GM21786 (cell line): ENCODE data around the gene MYL7.
"Not testable (repeated sequence)": the region's sequence is repeated elsewhere in the genome, so short reads cannot be mapped to it uniquely, and the experiment has no call there.

Experiments
- ATAC-seq: cut with Tn5 transposase; IDR thresholded peaks from one replicate; pipeline ENCODE4 v1.9.1; 2021; ENCODE audit not compliant: unreplicated experiment

MYL7 gene

DNA sequence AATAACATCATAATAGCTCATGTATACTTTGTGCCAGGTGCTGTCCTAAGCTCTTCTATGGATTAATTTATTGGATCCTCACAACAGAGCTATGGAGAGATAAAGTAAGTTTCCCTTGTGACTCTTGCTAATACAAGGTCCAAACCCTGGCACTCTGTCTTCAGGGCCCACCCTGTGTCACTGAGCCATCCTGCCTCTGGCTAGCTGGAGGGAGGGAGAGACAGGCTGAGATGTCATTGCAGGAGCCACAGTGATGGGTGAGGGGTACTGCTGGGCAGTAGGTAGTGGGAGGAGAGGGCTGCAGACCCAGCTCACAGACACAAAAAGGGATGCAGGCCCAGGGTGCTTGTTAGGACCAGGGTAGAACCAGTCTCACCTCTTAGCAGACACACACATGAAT lies 31.2 kb upstream of the MYL7 start:
- ATAC-seq: no peak

DNA sequence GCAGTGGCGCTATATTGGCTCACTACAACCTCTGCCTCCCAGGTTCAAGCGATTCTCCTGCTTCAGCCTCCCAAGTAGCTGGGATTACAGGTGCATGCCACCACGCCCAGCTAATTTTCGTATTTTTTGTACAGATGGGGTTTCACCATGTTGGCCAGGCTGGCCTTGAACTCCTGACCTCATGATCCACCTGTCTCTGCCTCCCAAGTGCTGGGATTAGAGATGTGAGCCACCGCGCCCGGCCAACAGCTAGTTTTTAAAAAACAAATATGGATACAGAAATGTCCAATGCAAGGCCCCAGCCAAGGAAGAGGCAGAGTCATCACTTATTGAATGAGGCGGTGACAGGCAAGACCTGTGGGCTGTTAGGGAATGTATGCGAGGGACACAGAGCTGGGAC lies 30.8 kb upstream of the MYL7 start:
- not testable (repeated sequence) for ATAC-seq

GRCh38 chr7:44167920-44168319 lies 26.8 kb upstream of the MYL7 start:
- ATAC-seq: no peak

- ATAC-seq: no peak
Observed at GRCh38 chr7:44163591-44163990, 22.5 kb upstream of the MYL7 start.

DNA sequence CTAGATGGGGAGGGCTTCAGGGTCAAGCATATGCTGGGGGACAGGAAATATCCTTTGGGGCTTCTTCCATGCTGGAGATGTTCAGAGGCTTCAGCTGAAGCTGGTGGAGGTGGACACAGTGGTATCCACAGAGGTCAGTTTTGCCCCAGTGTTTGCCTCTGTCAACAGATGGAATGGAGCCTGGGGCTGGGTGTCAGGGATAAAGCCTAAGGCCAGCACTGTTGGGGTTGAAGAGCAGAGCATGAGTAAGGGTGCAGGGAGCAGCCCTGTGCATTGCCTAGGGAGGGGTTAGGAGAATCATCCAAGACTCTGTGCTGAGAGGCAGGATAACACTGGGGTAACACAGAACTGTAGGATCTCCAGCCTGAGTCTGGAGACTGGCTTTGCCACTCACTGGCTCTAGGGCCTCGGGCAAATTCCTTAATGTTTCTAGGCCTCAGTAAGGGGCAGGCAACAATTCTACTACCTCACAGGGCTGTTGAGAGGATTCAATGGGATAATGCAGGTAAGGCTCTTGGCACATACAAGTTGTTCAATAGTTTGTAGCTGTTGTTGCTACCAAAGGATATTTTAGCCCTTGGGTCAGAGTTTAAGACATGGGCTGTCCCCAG lies 21.8 kb upstream of the MYL7 start:
- no peak for ATAC-seq

DNA sequence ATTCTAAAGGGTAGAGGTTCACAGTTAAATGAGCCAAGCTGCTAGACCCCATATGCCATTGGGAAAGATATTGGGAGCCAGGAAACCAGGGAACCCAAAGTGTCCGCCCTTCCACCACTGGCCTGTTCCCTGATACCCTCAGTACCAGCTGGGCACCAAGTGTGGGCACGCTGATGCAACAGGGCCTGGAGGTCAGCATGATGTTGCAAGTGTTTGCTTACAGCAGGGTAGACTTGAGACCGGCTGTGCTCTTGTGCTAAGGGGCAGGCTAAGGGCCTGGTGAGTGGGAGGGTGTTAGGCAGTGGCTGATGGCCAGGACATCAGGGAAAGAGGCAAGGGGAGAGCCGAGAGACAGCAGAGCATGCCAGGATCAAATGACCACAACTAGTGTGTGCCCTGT lies 21.0 kb upstream of the MYL7 start:
- no peak for ATAC-seq

GRCh38 chr7:44161371-44161770 lies 20.2 kb upstream of the MYL7 start:
- ATAC-seq: no peak

DNA sequence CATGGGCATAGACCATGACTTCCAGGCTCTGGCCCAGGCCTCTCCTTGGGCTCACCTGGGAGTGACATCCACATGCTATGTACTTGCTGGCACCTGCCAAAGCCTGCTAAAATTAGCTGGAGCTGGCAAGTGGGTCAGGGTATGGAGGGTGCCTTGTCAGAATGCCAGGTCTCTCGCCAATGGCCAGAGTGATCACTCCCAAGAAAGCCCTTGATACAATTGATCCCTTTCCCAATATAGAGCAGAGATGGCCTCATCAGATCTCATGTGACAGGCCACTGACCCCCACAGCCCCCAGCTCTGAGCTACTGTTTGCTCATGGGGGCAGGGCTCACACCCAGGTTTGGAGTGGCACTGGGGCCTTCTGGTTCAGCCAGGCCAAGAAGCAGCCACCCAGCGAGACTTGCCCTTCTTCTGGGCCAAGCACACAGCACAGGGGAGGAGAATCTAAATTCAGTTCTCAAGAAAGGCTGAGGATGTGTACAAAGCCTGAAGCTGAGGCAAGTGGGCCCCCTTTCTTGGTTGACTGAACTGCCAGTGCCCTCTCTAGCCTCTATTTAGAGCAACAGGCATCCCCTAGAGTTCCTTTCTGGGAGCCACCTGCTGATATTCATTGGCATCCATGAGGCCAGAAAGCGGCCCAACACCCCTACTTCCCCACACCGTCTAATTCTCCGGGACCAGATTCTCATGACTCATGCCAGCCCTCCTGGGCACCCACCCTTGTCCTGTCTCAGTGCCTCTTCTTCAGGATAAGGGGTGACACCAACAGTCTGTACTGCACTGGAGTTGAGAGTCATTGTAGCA lies 18.9 kb upstream of the MYL7 start:
- no peak for ATAC-seq

DNA sequence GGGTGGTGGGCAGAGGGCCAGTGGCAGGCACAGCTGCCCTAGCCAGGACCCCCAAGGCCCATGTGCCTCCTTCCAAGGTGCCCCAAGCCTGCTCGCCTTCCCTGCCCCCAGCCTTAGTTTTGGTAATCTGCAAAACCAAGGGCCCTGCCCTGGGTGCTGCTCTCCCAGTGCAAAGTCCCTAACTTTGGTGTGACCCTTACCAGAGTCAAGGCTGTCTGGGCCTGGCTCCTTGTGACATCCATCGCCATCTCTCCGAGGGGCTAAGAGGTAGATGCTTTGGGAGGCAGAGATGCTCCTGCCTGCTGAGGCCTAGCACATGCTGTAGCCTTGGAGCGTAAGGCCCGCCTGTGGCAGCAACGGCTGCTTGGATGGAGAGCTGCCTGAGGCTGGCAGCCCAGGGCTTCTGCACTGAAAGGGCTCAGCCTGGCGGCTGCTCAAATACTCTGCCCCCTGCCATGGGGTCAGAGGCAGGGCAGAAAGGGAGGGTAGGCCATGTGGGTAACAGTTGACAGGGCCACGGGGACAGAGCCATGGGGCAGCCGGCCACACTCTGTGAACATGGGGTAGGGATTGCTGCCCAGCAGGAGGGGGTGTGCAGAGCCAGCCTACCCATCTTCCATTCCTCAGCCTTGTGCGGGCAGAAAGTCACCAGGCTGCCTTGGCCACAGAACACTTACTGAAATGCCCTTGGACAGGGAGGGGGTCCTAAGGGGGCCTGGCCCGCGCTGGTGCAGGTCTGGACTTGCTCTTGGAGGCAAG lies 17.9 kb upstream of the MYL7 start:
- ATAC-seq: no peak

DNA sequence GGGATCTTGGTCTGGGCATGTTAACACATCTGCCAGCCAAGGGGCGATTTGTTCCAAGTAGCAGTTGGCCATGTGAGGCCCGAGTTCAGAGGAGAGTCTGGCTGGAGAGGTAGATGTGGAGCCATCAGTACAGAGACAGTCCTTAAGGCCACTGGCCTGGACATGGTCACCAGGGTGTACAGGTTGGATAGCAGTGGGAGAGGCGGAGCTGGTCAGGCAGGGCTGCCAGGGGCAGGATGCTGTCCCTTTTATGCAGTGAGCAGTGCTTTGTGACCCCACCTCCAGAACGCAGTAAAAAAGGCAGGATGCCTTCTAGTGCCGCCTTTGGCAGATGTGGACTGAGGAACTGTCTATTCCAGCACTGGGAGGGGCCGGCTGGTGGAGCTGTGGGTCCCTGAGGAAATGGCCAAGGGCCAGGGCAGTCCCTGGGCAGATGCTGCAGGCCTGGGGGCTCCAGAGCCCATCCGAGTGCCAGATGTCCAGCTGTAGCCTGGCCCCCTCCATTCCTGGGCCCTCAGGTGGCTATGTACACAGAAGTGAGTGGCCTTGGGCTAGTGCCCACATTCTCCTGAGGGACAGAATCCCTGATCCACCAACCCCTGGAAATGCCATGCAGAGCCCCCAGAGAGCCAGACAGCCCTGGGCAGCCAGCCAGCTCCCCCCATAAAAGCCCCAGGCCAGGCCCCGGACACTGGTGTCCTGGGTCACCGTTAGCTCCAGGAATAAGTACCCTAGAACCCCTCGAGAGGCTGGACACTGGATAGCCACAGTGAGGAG lies 17.2 kb upstream of the MYL7 start:
- ATAC-seq: no peak

GRCh38 chr7:44157116-44158080 lies 16.3 kb upstream of the MYL7 start:
- no peak for ATAC-seq

DNA sequence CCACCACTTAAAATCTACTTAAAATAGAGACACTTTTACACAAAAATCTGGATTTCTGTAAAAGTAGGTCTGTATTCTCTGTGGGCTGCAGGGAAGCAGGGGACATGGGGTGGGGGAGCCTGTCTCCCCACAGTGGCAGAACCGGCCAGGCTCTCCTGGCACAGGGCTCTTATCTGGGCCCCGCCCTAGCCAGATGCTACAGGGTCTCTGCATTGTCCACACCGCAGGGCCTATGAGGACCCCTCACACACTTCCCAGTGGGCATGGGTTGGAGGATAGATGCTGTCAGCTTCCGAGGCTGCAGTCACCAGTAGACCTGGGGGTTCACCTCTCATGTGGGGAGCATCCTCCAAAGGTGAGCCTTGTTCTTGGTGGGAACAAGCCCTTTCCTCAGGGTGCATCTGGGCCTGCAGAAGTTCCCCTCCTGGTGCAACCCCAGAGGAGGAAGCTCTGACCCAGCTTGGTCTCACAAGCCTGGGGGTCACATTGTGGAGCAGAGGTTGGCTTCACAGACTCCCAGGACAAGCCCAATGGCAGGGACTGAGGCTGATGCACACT lies 15.4 kb upstream of the MYL7 start:
- ATAC-seq: no peak

GRCh38 chr7:44155191-44156185 lies 14.4 kb upstream of the MYL7 start:
- ATAC-seq: no peak

DNA sequence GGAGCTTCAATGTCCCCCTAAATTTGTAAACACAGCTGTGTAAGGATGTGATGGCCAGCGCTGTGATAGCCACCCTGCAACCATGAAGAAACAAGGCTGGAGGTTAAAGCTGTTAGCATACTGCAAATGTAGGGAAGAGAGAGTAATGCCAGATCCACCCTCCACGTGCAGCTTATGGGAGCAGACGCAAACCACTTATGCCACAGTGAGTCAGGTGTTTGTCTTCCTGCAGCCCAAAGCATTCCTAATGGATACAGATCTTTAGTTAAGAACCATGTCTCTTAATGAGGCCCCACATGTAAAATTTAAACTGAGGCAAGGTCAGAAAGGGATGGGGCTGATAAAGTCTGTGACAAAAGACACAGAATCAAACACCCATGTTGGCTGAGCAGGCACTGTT lies 13.6 kb upstream of the MYL7 start:
- no peak for ATAC-seq

DNA sequence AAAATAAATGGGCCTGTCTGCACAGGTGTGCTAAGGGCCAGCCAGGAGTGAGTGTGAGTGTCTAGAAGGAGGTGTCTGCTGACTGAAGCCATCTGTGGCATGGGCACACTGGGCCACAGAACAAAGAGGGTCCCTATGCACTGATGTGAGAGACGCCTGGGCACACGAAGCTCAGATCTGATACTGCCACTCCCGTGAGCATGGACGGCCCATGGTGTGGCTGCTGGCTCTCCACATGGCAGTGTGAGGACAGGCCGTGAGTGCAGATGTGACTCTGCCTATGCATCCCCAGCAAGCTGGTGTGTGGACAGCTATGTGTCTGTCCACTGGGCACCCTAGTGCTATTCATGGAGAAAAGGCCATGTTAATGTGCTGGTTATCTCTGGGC lies 12.8 kb upstream of the MYL7 start:
- no peak for ATAC-seq

DNA sequence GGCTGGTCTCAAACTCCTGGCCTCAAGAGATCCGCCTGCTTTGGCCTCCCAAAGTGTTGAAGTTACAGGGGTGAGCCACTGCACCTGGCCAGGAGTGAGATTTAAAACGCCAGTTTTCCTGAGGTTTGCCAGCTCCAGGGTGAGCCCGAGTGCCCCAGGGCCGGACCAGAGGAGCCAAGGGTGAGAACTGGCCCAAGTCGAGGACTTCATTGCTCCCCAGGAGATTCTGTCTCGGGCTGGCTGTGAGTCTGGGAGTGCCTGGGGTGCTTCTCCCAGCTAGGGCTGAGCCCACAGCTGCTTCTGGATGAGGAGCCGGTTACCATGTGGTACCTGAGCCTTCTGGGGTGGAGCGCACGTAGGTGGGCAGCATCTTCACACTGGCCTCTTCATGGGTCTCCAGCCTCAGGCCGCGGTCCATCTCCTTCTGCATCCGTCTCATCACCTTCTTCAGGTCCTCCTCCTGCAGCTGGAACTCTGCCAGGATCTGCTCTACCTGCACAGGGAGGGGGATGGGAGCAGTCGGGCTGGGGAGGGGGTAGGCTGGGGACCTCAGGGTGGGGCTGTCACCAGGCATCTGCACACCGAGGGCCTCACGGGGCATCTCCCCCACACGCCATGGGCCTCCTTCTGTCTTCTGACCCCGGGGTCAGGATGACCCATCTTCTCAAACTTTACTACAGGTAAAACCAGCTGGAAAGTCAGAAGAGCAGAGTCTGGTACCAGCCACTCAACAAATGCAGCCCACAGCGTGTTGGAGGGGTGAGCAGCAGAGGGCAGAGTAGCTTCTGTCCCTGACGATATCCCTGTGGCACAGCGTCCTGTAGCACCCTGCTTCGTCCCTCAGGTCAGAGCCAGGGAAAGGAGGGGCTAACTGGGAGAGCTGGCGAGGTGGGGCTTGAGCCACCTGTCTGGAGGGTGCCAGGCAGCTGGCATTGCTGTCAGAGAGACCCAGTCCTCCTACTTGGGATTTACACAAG lies 12.1 kb upstream of the MYL7 start:
- ATAC-seq: no peak

DNA sequence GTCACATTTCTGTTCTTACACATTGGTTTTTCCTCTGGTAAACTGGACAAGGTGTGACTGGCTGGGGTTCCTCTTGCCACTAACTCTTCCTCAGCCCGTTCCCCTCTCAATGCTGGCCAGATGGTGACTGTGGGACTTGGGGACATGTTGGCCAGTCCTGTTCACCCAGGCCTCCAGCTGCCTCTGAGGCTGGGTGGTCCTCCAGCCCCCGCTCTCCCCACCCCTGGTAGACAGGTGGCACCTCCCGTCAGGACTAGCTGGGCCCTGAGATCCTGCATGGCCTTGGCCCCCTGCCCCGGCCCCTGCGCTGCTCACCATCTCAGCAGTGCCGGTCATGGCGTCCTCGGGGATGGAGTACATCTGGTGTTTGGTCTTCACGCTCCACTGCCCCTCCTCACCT lies 10.8 kb upstream of the MYL7 start:
- ATAC-seq: no peak
